T-helper 1 cell treated with Interleukin-12 subunit alpha and Interleukin-12 subunit beta and Interleukin-4 antibody, amounts not matched to agents 30 μg/mL and 1 μg/mL, for 36 hours (primary cell): ENCODE measurements around the gene TMEM259.

Experiments used
- H3K27ac Mint-ChIP-seq: one replicate; pipeline ENCODE4 v1.8.0; 2021; ENCODE audit warnings: mild to moderate bottlenecking, mixed read lengths
- H3K27me3 Mint-ChIP-seq: one replicate; pipeline ENCODE4 v1.8.0; 2021; ENCODE audit warnings: low read depth, mixed read lengths
- H3K36me3 Mint-ChIP-seq: one replicate; pipeline ENCODE4 v1.8.0; 2021; ENCODE audit warnings: low read depth, mixed read lengths
- H3K4me1 Mint-ChIP-seq: one replicate; pipeline ENCODE4 v1.8.0; 2021; ENCODE audit warnings: low read depth, mixed read lengths
- H3K4me3 Mint-ChIP-seq: one replicate; pipeline ENCODE4 v1.8.0; 2021; ENCODE audit warnings: mild to moderate bottlenecking, moderate library complexity, mixed read lengths
- H3K9me3 Mint-ChIP-seq: one replicate; pipeline ENCODE4 v1.8.0; 2021; ENCODE audit warnings: mixed read lengths

TMEM259 gene

DNA sequence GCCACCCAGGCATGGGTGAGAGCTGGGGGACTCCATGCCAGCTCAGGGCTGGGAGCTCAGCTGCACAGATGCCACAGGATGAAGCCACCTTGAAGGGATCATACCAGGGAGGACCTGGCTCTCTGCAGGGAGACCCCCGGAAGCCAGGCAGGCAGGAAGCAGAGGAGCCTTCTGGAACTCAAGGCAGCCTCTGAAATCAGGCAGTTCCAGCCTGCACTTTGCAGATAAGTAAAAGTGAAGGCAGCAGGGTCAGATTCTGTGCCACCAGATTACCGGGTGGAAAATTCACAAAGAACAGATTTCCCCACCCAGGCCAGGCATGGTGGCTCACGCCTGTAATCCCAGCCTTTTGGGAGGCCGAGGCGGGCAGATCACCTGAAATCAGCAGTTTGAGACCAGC is 2.5 kb downstream of the TMEM259 start:
- Mint-ChIP-seq H3K27me3 (no peaks in the 10 kb centered on the region), H3K36me3 (peaks cover 5% of the 10 kb centered on the region), H3K4me3 (peak overlapping the region; percentile 58), H3K4me1 (peaks cover 26% of the 10 kb centered on the region), H3K27ac (no peak overlapping the region), H3K9me3 (no peaks in the 10 kb centered on the region)

DNA sequence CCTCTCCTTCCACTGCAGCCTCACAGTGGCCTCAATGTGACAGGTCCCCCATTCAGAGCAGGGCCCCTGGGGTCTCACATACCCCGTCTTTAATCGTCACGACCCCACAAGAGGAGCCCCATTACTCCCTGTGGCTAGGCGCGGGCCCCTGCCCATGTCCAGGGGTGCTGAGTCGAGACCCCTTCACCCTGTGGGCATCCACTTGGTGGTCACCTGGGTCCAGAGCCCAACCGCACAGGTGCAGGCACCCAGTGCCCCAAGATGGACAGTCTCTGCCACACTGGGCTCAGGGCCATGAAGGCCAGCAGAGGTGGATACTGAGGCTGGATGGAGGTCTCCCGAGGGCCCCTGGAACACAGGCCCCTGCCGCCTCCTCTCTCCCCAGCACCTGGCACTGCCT is 3.0 kb downstream of the TMEM259 start:
- Mint-ChIP-seq H3K27me3 (no peaks in the 10 kb centered on the region), H3K36me3 (peaks cover 5% of the 10 kb centered on the region), H3K4me3 (no peak overlapping the region), H3K4me1 (peaks cover 26% of the 10 kb centered on the region), H3K9me3 (no peaks in the 10 kb centered on the region), H3K27ac (no peak overlapping the region)

DNA sequence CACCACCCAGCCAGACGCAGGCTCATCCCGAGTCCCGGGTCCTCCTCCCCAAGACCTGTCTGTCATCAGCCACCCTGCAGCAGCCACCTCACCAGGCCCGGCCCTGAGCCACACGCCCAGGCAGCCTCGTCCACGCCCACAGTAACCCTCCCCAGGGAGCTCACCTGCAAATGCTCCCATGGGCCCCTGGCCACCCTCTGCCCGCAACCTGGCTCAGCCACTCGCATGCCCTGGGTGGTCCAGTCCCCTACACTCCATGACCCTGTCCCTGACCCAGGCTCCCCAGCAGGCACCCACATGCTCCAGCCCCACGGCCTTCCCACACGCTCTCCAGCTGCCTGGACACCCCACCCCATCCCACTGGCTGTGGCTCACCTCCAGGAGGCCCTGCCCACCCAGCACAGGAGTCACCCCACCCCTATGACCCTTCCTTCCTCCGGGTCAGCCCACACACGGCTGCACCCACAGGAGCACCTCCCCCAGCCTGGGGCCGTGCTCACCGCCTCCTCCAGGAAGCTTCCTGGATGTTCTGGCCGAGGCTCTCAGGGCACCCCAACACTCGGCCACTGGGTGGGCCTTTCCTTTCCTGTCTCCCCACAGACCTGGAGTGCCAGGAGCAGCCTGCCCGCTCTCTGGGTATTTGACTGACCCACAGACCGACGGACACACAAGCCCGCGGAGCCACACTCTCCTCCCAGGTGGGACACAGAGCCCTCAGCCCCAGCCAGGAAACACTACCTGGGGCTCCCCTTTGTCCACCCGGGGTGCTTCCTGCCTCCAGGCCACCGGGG is 3.6 kb downstream of the TMEM259 start:
- Mint-ChIP-seq H3K27me3 (no peaks in the 10 kb centered on the region), H3K9me3 (no peaks in the 10 kb centered on the region), H3K36me3 (peaks cover 5% of the 10 kb centered on the region), H3K4me1 (peaks cover 26% of the 10 kb centered on the region), H3K27ac (peak overlapping the region; percentile 31), H3K4me3 (no peak overlapping the region)

DNA sequence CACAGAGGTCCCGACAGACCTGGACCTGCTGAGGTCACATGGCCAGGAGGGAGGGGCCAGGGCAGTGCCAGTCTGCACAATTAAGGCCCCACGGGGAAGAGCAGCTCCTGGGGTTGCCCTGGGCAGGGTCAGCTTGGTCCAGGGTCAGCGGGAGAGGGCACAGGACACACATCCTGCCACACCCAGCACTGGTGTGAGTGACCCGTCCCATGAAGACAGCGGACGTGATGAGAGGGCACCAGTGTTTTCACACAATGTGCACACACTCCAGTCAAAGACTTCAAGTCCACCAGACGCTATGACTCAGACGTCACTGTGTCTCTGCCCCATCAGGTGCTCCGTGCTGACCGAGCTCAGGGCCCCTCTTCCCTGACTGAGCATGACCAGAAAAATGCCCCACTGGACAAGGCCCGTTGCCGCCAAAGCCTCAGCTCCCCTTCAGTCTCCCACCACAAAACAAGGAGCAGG is 4.2 kb downstream of the TMEM259 start:
- H3K27ac Mint-ChIP-seq, result peak overlapping the region; percentile 31
- no peaks in the 10 kb centered on the region for H3K27me3 Mint-ChIP-seq
- H3K4me1 Mint-ChIP-seq, result peaks cover 26% of the 10 kb centered on the region
- no peaks in the 10 kb centered on the region for H3K9me3 Mint-ChIP-seq
- H3K36me3 Mint-ChIP-seq, result peaks cover 5% of the 10 kb centered on the region
- no peak overlapping the region for H3K4me3 Mint-ChIP-seq

DNA sequence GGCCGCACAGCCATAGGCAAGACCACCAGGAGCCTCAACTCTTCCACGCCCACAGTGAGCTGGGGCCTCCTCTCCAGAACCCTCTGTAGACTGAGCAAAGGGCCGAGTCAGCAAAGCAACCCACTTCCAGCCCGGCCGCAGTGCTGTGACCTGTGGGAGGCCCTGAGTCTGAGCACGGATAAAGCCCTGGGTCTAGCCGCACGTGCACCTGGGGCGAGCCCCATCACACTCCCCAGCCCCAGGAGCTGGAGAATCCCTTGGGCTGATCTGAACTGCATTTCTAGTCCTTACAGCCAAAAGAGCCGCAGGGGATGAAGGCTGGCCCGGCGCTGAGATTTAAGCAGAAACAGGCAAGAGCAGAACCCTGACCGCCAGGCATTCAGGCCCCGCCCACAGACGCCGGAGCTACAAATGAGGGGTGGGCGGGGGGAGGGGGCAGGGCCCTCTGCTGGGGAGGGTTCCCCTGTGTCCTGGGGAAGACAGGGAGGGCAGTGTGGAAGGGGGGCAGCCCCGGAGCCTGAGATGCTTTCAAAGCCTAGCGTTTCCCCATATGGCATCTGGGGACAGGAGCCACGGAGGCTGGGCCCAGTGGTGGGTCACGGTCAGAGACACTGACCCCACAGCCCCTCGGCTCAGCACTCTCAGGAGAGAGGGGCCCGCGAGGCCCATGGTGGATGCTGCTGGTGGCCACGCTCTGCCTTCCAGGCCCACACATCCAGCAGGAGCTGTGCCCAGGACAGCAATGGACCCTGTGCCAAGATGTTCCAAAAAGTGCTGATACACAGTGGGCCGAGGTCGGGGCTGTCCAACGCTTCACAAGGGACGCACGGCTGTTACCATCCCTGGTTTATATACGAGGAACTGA is 4.9 kb downstream of the TMEM259 start:
- Mint-ChIP-seq H3K36me3 (peaks cover 5% of the 10 kb centered on the region), H3K9me3 (no peaks in the 10 kb centered on the region), H3K27me3 (no peaks in the 10 kb centered on the region), H3K4me3 (no peak overlapping the region), H3K4me1 (peaks cover 22% of the 10 kb centered on the region), H3K27ac (no peak overlapping the region)

DNA sequence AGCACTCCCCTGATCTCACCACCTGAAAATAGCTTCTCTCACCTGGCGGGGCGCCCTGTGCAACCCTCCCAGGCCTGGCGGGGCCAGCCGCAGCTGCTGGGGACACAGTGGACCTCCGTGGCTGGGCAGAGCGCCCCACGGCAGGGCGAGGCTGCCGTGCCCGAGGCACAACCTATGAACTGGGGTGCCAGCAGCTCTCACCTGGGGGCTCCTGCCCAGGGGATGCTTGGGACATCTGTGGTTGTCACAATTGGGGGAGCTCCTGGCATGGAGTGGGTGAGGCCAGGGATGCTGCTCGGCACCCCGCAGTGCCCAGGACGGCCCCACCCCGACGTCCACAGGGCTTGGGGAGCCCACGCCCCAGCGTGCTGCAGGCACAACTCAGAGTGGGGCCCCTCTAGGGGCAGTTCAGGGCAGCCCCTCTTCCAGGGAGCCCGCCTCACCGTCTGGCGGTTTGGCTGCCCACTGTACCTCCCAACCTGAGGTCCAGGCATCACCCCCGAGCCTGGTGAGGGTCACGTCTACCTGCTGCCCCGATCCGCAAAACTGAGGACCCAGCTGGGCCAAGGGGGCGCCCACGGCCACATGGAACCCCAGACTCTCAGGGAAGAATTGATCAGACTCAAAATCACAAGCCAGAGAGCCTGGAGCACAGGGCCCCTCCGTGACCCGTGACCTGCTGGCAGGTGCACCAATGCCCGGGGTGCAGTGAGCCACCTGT is 5.7 kb downstream of the TMEM259 start:
- H3K27me3 Mint-ChIP-seq, result no peaks in the 10 kb centered on the region
- H3K9me3 Mint-ChIP-seq, result no peaks in the 10 kb centered on the region
- no peak overlapping the region for H3K4me3 Mint-ChIP-seq
- peaks cover 22% of the 10 kb centered on the region for H3K4me1 Mint-ChIP-seq
- no peak overlapping the region for H3K27ac Mint-ChIP-seq
- peaks cover 5% of the 10 kb centered on the region for H3K36me3 Mint-ChIP-seq

DNA sequence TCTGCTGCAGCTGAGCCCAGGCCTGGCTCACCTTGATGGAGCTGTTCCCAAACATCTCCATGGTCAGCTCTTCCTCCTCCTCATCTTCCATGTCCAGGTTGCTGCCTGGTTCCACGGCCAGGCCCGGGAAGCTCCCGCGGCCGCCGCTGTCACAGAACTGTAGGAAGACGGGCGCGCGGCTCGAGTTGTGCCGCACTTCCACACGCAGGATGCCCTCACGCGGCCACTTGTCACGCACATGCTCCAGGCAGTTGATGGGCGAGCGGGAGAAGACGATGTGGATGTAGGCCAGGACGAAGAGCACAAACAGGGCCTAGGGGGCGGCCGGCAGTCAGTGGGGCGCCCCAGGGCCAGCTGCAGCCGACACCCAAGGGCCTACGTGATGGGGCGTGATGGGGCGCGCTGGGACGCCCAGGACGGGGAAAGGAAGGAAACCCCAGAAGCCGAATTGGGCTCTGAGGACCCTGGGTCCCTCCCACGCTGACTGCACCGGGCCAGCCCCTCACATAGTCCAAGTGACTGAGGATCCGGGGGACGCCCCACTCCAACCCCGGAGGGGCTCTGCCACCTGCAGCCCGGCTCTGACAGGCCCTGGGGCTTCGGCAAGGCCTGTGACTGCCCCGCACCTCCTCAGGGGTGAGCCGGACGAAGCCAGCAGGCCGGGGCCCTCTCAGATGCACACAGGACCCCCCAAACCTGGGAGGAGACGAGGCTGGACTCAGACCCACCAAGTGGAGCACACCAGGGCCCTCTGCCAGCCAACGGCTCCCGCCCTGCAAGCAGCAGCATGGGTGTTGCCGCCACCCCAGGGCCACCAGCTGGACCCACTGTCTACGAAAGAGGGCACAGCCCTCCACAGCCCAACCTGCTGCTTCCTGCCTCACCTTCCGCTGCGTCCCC is 6.5 kb downstream of the TMEM259 start:
- H3K4me1 Mint-ChIP-seq, result peaks cover 18% of the 10 kb centered on the region

DNA sequence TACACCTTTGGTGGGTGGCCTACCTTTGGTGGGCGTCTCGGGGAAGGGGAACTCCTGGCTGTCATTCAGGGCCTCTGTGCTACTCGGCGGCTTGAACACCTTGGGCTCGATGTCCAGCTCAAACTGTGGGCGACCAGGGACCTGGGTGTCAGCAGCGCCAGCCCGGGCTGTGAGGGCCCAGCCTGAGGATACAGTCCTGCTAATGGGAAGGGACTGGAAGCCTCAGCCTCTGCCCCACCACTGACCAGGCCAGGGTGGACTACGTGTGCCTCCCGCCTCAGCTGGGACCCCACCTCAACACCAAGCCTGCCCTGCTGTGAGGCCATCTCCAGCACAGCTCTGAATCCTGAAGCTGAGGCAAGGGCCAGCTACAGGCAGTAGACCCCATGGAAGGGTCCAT is 7.7 kb downstream of the TMEM259 start:
- no peak overlapping the region for H3K27ac Mint-ChIP-seq
- no peaks in the 10 kb centered on the region for H3K9me3 Mint-ChIP-seq
- peaks cover 13% of the 10 kb centered on the region for H3K4me1 Mint-ChIP-seq

More for the DNA sequence above, 6.5 kb downstream of the TMEM259 start:
- no peak overlapping the region for H3K4me3 Mint-ChIP-seq
- H3K27ac Mint-ChIP-seq, result no peak overlapping the region
- peaks cover 4% of the 10 kb centered on the region for H3K36me3 Mint-ChIP-seq
- H3K9me3 Mint-ChIP-seq, result no peaks in the 10 kb centered on the region
- no peaks in the 10 kb centered on the region for H3K27me3 Mint-ChIP-seq

DNA sequence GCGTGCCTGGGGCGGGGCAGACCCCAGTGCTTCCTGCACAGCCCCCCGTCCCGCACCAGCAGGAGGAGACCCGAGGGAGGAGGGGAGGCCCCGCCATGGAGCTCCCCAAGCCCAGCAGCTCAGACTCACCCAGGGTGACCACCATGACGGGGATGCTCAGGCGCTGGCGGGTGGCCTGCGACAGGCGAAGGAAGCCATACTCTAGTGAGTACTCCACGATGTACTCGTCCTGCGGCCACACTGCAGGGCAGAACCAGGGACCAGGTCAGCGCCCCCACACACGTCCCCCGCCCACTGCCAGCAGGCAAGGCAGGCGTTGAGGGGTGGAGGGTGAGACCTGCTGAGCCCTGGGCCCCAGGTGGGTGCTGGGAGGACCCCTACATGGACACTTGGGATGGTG is 8.6 kb downstream of the TMEM259 start:
- Mint-ChIP-seq H3K9me3 (no peaks in the 10 kb centered on the region), H3K4me3 (no peak overlapping the region), H3K27ac (no peak overlapping the region), H3K27me3 (no peaks in the 10 kb centered on the region), H3K4me1 (peaks cover 8% of the 10 kb centered on the region), H3K36me3 (peaks cover 4% of the 10 kb centered on the region)

More for the DNA sequence above, 7.7 kb downstream of the TMEM259 start:
- no peak overlapping the region for H3K4me3 Mint-ChIP-seq
- H3K27me3 Mint-ChIP-seq, result no peaks in the 10 kb centered on the region
- H3K36me3 Mint-ChIP-seq, result peaks cover 4% of the 10 kb centered on the region

DNA sequence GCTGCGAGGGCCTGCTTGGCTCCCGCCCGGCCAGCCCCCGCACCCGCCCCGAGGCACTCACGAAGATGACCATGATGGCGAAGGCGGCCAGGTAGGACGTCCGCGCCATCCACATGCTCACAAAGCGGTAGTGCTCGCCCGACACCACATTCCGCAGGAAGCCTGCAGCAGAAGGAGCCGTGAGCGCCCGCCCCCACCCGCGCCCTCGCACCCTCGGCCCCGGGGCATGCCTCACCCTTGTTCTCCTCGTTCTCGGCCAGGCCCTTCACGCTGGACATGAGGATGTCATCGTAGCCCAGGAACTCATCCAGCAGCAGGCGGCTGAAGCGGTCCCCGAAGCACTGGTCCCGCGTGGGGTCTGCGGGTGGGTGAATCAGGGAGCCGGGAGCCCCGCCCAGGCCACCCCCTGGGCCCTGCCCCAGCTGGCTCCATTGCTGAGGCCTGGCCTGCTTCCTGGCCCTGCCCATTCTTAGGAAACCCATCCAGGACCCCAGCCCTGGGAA is 9.0 kb downstream of the TMEM259 start:
- Mint-ChIP-seq H3K27me3 (no peaks in the 10 kb centered on the region), H3K4me1 (peaks cover 3% of the 10 kb centered on the region), H3K27ac (no peak overlapping the region), H3K36me3 (peaks cover 6% of the 10 kb centered on the region), H3K9me3 (no peaks in the 10 kb centered on the region), H3K4me3 (no peak overlapping the region)

DNA sequence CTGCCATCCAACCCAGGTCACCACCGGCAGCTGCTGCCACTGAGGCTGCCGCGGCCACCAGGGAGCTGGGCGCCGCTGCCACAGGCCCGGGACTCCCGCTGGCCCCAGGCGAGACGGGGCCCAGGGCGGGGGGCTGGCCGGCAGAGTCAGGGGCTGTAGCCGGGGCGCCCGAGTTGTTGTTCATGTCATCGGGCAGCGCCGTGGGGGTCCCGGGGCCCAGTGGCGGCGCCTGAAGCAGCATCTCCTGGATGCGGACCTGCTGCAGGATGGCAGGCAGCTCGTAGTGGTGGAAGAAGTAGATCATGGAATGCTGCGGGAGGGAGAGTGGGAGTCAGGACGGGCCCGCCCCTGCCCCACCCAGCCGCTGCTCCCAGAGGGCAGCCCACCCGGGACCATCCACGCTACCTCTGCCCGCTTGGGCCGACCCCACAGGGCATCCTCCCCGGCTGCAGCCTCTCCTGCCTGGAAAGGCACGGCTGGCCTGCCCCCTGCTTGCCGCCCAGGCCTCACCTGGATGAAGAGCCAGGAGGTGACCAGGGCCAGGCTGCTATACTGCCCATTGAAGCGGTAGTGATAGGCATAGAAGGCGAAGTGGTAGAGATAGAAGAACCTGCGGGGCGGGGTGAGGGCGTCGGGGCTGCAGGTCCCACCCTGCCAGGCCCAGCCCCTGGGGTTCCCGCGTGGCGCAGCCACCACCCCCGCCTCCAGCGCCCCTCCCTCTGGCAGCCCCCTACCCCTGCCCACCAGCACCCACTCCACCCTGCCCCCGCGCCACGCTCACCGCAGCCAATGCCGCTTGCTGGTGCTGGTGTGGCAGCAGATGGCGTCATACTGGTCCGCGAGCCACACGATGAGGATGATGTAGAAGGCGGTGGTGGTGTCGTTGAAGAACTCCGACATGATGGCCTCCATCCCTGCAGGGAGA is 10.1 kb downstream of the TMEM259 start:
- Mint-ChIP-seq H3K4me1 (peaks cover 2% of the 10 kb centered on the region), H3K4me3 (no peak overlapping the region)

DNA sequence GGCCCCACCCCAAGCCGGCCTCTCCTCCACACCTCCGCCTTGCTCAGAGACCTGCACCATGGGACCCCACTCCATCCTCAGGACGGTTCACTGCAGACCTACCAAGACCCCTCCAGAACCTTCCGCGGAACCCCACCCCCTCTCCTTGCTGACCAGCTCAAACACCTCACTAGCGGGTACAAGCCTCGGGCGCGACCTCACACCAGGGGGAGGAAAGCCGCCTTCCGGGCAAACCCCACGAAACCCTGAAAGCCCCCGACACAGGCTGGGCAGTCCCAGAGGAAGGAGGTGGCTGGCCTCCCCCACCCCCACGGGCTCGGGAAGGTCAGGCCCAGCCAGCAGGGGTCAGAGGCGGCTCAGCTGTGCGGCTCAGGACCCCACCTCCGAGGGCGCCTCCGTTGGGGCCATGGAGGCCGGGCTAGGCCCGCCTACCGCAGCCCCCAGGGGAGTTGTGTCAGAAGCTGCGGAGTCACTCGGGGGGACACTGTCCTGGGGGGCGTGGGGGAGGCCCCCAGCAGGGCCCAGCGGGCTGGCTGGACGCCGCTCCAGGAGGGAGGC is 10.9 kb downstream of the TMEM259 start:
- Mint-ChIP-seq H3K27me3 (no peaks in the 10 kb centered on the region), H3K36me3 (peaks cover 10% of the 10 kb centered on the region)

More for the DNA sequence above, 10.1 kb downstream of the TMEM259 start:
- no peaks in the 10 kb centered on the region for H3K9me3 Mint-ChIP-seq
- H3K27ac Mint-ChIP-seq, result no peak overlapping the region
- no peaks in the 10 kb centered on the region for H3K27me3 Mint-ChIP-seq
- peaks cover 10% of the 10 kb centered on the region for H3K36me3 Mint-ChIP-seq

More for the DNA sequence above, 10.9 kb downstream of the TMEM259 start:
- Mint-ChIP-seq H3K4me3 (no peak overlapping the region), H3K4me1 (peaks cover 2% of the 10 kb centered on the region), H3K9me3 (no peaks in the 10 kb centered on the region), H3K27ac (no peak overlapping the region)
